Cardiac fibroblast (primary cell): ENCODE data around the gene EFNB2.

ENCODE experiments used
- DNase-seq, 2 donors: peaks; one replicate each; pipeline versions ENCODE4 v3.0.0 to v3.0.0-alpha.2; 2010; ENCODE audit warnings: low read depth in 2 of 2
- H3K4me3 ChIP-seq, 2 donors: replicated peaks in 1 of 2; 1 replicate in 1 of 2; 2 replicates in 1 of 2; pipeline ENCODE4 v1.5.1; 2011; ENCODE audit warnings: low read depth in 2 of 2, low read length in 2 of 2, mild to moderate bottlenecking in 2 of 2, moderate library complexity in 1 of 2
- TF ChIP-seq, protein P1 (sequence below): IDR thresholded peaks from one replicate; pipeline ENCODE4 v1.5.1; 2011; ENCODE audit warnings: low read depth, mild to moderate bottlenecking, low read length, inconsistent platforms

EFNB2 gene

DNA sequence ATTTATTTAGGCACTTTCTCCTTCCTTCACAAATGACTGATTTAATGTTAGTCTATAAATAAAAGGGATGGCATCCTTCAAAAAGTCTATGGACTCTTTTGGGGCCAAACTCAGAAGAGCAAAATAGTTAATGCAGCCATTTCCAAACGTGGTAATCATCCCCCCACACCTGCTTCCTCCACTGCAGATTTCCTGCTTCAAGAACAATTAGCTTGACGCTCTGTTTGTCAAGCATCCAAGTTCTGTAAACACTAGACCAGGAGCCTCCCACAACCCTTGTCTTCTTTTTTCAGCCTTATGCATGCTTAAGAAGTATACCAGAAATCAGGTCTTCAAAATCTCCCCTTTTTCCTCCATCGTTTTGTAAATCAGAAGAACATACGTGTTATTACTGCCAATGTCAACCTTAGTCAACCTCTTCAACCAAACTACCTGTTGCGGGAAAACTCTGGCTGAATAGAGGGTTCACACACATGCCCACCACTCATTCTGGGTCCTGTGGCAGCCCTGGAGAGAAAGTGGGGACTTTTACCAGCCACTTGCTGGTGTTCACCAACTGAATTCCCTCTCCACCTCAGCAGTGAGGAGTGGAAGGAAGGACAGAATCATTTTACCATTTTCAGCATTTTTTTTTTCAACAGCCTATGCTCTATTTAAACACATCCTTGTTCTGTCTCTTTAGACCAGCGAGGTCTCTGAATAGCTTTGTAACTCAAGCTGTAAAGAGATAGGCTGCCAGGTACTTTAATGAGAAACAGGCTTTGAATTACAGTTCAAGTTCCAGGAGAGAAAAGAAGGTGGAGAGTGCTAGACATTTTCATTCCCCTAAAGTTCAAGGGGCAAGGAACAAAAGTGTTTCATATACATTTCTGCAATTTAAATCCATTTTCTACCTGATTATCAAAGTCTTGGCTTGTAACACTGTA is 39.1 kb downstream of the EFNB2 start:
- TF ChIP-seq, protein P1, sequence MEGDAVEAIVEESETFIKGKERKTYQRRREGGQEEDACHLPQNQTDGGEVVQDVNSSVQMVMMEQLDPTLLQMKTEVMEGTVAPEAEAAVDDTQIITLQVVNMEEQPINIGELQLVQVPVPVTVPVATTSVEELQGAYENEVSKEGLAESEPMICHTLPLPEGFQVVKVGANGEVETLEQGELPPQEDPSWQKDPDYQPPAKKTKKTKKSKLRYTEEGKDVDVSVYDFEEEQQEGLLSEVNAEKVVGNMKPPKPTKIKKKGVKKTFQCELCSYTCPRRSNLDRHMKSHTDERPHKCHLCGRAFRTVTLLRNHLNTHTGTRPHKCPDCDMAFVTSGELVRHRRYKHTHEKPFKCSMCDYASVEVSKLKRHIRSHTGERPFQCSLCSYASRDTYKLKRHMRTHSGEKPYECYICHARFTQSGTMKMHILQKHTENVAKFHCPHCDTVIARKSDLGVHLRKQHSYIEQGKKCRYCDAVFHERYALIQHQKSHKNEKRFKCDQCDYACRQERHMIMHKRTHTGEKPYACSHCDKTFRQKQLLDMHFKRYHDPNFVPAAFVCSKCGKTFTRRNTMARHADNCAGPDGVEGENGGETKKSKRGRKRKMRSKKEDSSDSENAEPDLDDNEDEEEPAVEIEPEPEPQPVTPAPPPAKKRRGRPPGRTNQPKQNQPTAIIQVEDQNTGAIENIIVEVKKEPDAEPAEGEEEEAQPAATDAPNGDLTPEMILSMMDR: no peak
- peak; percentile 14 to 37 for DNase-seq

DNA sequence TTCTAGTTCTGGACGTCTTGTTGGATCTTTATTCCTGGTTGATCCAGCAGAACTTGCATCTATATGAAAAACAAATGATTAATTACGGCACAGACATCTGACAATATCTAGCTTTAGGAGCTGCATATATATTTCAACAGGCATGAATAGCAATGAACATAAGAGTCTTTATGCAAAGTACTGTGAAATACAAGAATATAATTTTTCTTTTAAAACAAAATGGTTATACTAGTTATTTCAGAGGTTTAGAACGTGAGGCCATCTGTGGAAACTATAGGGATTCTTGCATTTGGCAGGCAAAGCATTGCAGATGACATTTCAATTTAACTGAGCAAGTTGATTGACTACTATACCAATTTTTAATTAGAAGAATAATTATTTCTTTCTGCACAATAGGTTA is 40.5 kb downstream of the EFNB2 start:
- no peak overlapping the region for H3K4me3 ChIP-seq
- DNase-seq: no peak
- TF ChIP-seq, protein P1: no peak

More for the DNA sequence above, 39.1 kb downstream of the EFNB2 start:
- H3K4me3 ChIP-seq: no peak overlapping the region

DNA sequence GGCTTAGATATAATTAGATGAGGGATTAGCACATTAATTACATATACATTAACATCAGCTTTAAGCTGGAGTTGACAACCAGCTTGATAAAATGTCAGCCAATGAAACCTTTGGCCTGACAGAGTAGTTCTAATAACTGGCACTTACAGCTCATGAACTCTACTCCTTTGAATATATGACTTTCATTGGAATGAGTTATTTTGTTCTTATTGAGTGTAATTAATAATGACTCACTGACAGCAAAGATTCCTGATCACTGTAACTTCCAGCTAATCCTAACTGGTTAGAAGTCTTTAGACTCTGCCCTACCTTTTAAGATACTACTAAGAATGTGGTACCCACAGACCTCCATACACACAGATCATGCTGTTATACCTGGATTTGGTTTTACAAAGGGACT is 41.0 kb downstream of the EFNB2 start:
- no peak overlapping the region for H3K4me3 ChIP-seq
- DNase-seq: no peak
- TF ChIP-seq, protein P1: no peak

DNA sequence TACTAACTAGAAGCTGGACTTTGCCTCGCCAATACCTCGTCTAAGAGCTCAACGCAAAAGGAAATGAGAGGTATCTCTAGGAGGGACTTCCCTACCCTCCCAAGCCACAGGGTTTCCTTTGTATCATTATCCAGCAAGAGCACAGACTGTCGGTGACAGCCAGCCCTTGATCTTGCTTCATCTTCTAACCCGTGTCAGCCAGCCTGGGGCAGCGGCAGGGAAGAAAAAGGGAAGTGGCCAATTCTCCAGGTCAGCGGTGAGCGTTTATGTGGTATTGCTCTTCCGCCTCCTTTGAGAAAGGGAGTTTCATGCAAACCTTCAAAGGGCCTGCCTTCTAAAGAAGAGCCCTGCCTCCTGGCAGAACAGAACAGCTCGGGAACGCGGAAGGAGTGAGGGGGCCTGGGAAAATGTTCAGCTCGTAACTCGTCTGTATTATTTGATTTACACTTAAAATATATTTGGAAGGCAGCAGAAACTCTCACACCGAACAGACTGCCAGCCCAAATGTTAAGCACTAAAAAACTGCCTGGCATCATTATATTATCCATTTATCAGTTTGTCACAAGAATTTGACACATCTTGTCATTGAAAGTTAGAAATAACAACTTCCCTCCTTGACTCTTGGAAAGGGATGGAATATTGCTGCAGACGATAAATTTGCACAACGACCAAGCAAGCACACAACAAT is 41.8 kb downstream of the EFNB2 start:
- DNase-seq: no peak

DNA sequence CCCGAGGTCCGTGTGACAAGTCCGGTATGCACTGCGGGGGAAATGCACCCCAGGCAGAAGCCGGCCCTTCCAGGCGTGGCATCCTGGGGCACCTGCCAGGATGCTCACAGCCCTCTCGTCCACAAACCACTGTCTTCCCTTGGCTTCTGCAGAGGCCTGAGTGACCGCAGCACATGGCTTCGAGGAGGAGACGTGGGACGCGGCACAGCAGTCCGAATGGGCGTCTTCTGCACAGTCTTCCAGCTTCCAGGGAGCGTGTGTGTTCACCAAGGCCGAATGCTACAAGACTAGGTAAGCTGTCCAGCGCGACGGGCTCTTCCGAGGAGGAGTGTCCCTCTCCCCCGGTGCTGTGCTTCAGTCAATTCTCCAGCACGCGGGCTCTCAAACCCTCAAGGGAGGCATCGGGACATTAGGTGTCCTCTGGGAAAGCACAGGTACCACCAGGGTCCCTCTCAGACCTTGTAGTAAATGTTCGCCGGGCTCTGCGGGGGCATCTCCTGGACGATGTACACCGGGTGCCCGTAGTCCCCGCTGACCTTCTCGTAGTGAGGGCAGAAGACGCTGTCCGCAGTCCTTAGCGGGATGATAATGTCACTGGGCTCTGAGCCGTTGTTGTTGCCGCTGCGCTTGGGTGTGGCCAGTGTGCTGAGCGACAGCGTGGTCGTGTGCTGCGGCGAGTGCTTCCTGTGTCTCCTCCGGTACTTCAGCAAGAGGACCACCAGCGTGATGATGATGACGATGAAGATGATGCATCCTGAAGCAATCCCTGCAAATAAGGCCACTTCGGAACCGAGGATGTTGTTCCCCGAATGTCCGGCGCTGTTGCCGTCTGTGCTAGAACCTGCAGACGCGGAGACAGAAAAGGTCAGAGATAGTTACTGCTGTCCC is 42.6 kb downstream of the EFNB2 start:
- TF ChIP-seq, protein P1: no peak
- no peak for DNase-seq
- no peak overlapping the region for H3K4me3 ChIP-seq

More for the DNA sequence above, 41.8 kb downstream of the EFNB2 start:
- TF ChIP-seq, protein P1: no peak
- H3K4me3 ChIP-seq: no peak overlapping the region

DNA sequence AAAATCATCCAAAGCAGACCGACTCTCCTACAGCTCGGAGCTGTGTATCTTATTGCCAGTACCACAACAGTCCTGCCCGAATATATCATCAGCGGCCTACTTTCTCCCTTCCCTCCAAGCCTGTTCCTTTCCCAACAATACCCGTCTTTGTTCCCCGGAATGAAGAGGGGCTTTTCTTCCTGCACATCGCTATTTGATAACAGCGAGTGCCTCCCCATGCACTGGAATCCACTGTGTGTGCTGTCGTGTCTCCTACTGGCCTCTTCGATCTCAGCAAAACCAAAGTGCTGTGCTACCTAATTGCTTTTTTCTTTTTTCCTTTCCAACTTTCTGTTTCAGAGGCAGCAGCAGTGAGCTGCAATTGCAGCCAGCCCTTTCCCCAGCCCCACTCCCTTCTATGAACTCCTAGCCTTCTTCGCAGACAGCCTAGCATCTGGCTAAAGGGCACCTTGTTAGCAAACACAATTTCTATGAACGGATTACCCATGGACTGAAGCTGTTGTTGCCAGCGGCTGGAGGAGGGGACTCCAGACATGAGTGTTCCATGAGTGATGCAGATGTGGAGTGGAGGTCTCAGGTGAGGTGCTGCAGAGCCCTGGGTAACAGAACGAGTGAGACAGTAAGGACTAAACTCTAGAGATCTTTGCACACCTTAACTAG is 43.4 kb downstream of the EFNB2 start:
- H3K4me3 ChIP-seq: no peak overlapping the region
- no peak for DNase-seq
- TF ChIP-seq, protein P1: no peak
